Measurements from ENCODE around the gene DNAH9.

The DNAH9 gene

GRCh38 chr17:11565591-11565990, 32.7 kb upstream of the DNAH9 start:
- H3K9me3 Mint-ChIP-seq: peaks cover 38% of the 10 kb centered on the region
- intact Hi-C loops (cut with micrococcal nuclease): no loop called here
- H3K27ac Mint-ChIP-seq: no peak overlapping the region
- H3K4me3 Mint-ChIP-seq: no peak overlapping the region
- no peaks in the 10 kb centered on the region for H3K4me1 Mint-ChIP-seq (ENCODE audit: low read depth)
- no peaks in the 10 kb centered on the region for H3K27me3 Mint-ChIP-seq
- no peaks in the 10 kb centered on the region for H3K36me3 Mint-ChIP-seq (ENCODE audit: low read depth)

- Mint-ChIP-seq H3K36me3 (ENCODE audit: low read depth) (no peaks in the 10 kb centered on the region), H3K27ac (no peak overlapping the region)
- intact Hi-C loops (cut with micrococcal nuclease): no loop called here
These were observed 19.3 kb upstream of the DNAH9 start for GRCh38 chr17:11578998-11579397.

GRCh38 chr17:11580677-11581076, 17.6 kb upstream of the DNAH9 start:
- intact Hi-C loops (cut with micrococcal nuclease): no loop called here
- Mint-ChIP-seq H3K36me3 (ENCODE audit: low read depth) (no peaks in the 10 kb centered on the region), H3K9me3 (peaks cover 42% of the 10 kb centered on the region), H3K27ac (no peak overlapping the region), H3K4me3 (no peak overlapping the region), H3K27me3 (no peaks in the 10 kb centered on the region), H3K4me1 (ENCODE audit: low read depth) (no peaks in the 10 kb centered on the region)

More at GRCh38 chr17:11578998-11579397, 19.3 kb upstream of the DNAH9 start:
- Mint-ChIP-seq H3K4me3 (no peak overlapping the region), H3K27me3 (no peaks in the 10 kb centered on the region), H3K4me1 (ENCODE audit: low read depth) (no peaks in the 10 kb centered on the region), H3K9me3 (peaks cover 38% of the 10 kb centered on the region)

GRCh38 chr17:11582217-11582616, 16.1 kb upstream of the DNAH9 start:
- Mint-ChIP-seq H3K27me3 (no peaks in the 10 kb centered on the region), H3K9me3 (peaks cover 42% of the 10 kb centered on the region), H3K4me1 (ENCODE audit: low read depth) (no peaks in the 10 kb centered on the region), H3K27ac (no peak overlapping the region), H3K36me3 (ENCODE audit: low read depth) (no peaks in the 10 kb centered on the region), H3K4me3 (no peak overlapping the region)
- intact Hi-C loops (cut with micrococcal nuclease): no loop called here

- H3K4me1 Mint-ChIP-seq (ENCODE audit: low read depth): no peaks in the 10 kb centered on the region
- intact Hi-C loops (cut with micrococcal nuclease): no loop called here
- H3K36me3 Mint-ChIP-seq (ENCODE audit: low read depth): no peaks in the 10 kb centered on the region
- no peak overlapping the region for H3K4me3 Mint-ChIP-seq
- H3K27ac Mint-ChIP-seq: no peak overlapping the region
- H3K27me3 Mint-ChIP-seq: no peaks in the 10 kb centered on the region
- H3K9me3 Mint-ChIP-seq: peaks cover 42% of the 10 kb centered on the region
These were observed 14.8 kb upstream of the DNAH9 start for GRCh38 chr17:11583306-11583992.

GRCh38 chr17:11589716-11590115, 8.6 kb upstream of the DNAH9 start:
- intact Hi-C loops (cut with micrococcal nuclease): no loop called here
- Mint-ChIP-seq H3K4me1 (ENCODE audit: low read depth) (no peaks in the 10 kb centered on the region), H3K36me3 (ENCODE audit: low read depth) (no peaks in the 10 kb centered on the region), H3K9me3 (peaks cover 12% of the 10 kb centered on the region), H3K27me3 (no peaks in the 10 kb centered on the region), H3K4me3 (no peak overlapping the region), H3K27ac (no peak overlapping the region)

GRCh38 chr17:11601661-11602060, 3.4 kb downstream of the DNAH9 start:
- Mint-ChIP-seq H3K9me3 (no peaks in the 10 kb centered on the region), H3K4me3 (no peak overlapping the region), H3K4me1 (ENCODE audit: low read depth) (no peaks in the 10 kb centered on the region), H3K27ac (no peak overlapping the region), H3K27me3 (peaks cover 25% of the 10 kb centered on the region), H3K36me3 (ENCODE audit: low read depth) (no peaks in the 10 kb centered on the region)
- intact Hi-C loops (cut with micrococcal nuclease): no loop called here

GRCh38 chr17:11608396-11608795, 10.1 kb downstream of the DNAH9 start:
- intact Hi-C loops (cut with micrococcal nuclease): no loop called here
- Mint-ChIP-seq H3K27ac (no peak overlapping the region), H3K36me3 (ENCODE audit: low read depth) (no peaks in the 10 kb centered on the region), H3K9me3 (peaks cover 15% of the 10 kb centered on the region), H3K4me1 (ENCODE audit: low read depth) (no peaks in the 10 kb centered on the region), H3K4me3 (no peak overlapping the region), H3K27me3 (no peaks in the 10 kb centered on the region)

- H3K27ac Mint-ChIP-seq: no peak overlapping the region
- H3K36me3 Mint-ChIP-seq (ENCODE audit: low read depth): no peaks in the 10 kb centered on the region
- H3K9me3 Mint-ChIP-seq: peaks cover 15% of the 10 kb centered on the region
- H3K27me3 Mint-ChIP-seq: no peaks in the 10 kb centered on the region
- intact Hi-C loops (cut with micrococcal nuclease): no loop called here
- H3K4me1 Mint-ChIP-seq (ENCODE audit: low read depth): no peaks in the 10 kb centered on the region
- no peak overlapping the region for H3K4me3 Mint-ChIP-seq
These were observed 12.8 kb downstream of the DNAH9 start for GRCh38 chr17:11610999-11611566.

- Mint-ChIP-seq H3K4me3 (no peak overlapping the region), H3K27ac (no peak overlapping the region), H3K9me3 (peaks cover 15% of the 10 kb centered on the region), H3K4me1 (ENCODE audit: low read depth) (no peaks in the 10 kb centered on the region), H3K27me3 (no peaks in the 10 kb centered on the region), H3K36me3 (ENCODE audit: low read depth) (no peaks in the 10 kb centered on the region)
- intact Hi-C loops (cut with micrococcal nuclease): no loop called here
These were observed 14.7 kb downstream of the DNAH9 start for GRCh38 chr17:11612956-11613355.

GRCh38 chr17:11618861-11619566, 20.7 kb downstream of the DNAH9 start:
- no peak overlapping the region for H3K4me3 Mint-ChIP-seq
- H3K9me3 Mint-ChIP-seq: no peaks in the 10 kb centered on the region
- no peaks in the 10 kb centered on the region for H3K27me3 Mint-ChIP-seq
- H3K4me1 Mint-ChIP-seq (ENCODE audit: low read depth): no peaks in the 10 kb centered on the region
- intact Hi-C loops (cut with micrococcal nuclease): no loop called here
- H3K27ac Mint-ChIP-seq: no peak overlapping the region
- H3K36me3 Mint-ChIP-seq (ENCODE audit: low read depth): no peaks in the 10 kb centered on the region

GRCh38 chr17:11622492-11622891, 24.2 kb downstream of the DNAH9 start:
- no peak overlapping the region for H3K27ac Mint-ChIP-seq
- intact Hi-C loops (cut with micrococcal nuclease): no loop called here
- no peak overlapping the region for H3K4me3 Mint-ChIP-seq
- no peaks in the 10 kb centered on the region for H3K9me3 Mint-ChIP-seq
- no peaks in the 10 kb centered on the region for H3K27me3 Mint-ChIP-seq
- no peaks in the 10 kb centered on the region for H3K36me3 Mint-ChIP-seq (ENCODE audit: low read depth)
- H3K4me1 Mint-ChIP-seq (ENCODE audit: low read depth): no peaks in the 10 kb centered on the region

- no peaks in the 10 kb centered on the region for H3K27me3 Mint-ChIP-seq
- no peaks in the 10 kb centered on the region for H3K4me1 Mint-ChIP-seq (ENCODE audit: low read depth)
- no peaks in the 10 kb centered on the region for H3K36me3 Mint-ChIP-seq (ENCODE audit: low read depth)
- H3K9me3 Mint-ChIP-seq: no peaks in the 10 kb centered on the region
- no peak overlapping the region for H3K27ac Mint-ChIP-seq
- no peak overlapping the region for H3K4me3 Mint-ChIP-seq
- intact Hi-C loops (cut with micrococcal nuclease): no loop called here
These were observed 26.7 kb downstream of the DNAH9 start for GRCh38 chr17:11624976-11625375.

GRCh38 chr17:11625878-11626277, 27.6 kb downstream of the DNAH9 start:
- H3K4me3 Mint-ChIP-seq: no peak overlapping the region
- H3K4me1 Mint-ChIP-seq (ENCODE audit: low read depth): no peaks in the 10 kb centered on the region
- H3K9me3 Mint-ChIP-seq: peaks cover 3% of the 10 kb centered on the region
- intact Hi-C loops (cut with micrococcal nuclease): no loop called here
- no peaks in the 10 kb centered on the region for H3K27me3 Mint-ChIP-seq
- no peaks in the 10 kb centered on the region for H3K36me3 Mint-ChIP-seq (ENCODE audit: low read depth)
- no peak overlapping the region for H3K27ac Mint-ChIP-seq

Measured in dendritic cell treated with granulocyte-macrophage colony-stimulating factor and Interleukin-4, amounts not matched to agents 40 ng/mL and 50 ng/mL, for 4 days (primary cell).